Activated naive CD4-positive, alpha-beta T cell treated with anti-CD3 and anti-CD28 coated beads for 36 hours (primary cell): ENCODE measurements around the gene TMEM143. TPM values are rescaled to one million over a fixed set of nuclear protein-coding genes. Genes with fewer than 3 reads are reported as not detected.

Experiments
- total RNA-seq, 2 experiments: library from RNA; stranded (reverse); gene quantifications; one replicate each; pipeline ENCODE4 v1.2.3, GENCODE V29; 2021

TMEM143 gene
- total RNA-seq, 2 experiments from 2014 or later = 23.9 to 24.1 TPM

Other genes starting within 250 kb of the TMEM143 start
- 100 to 1,000 TPM; 187 to 195 TPM for gene LIG1, start 193.6 kb downstream of the TMEM143 start, total RNA-seq
- gene ZSWIM9, start 193.3 kb downstream of the TMEM143 start, total RNA-seq = 1 to 10 TPM; 6.1 to 6.7 TPM
- 100 to 1,000 TPM in 1 of 2 experiments, 10 to 100 TPM in 1; 99.8 to 104 TPM for gene CARD8, start 108.0 kb downstream of the TMEM143 start, total RNA-seq
- gene ZNF114, start 93.9 kb downstream of the TMEM143 start, total RNA-seq = not detected
- 100 to 1,000 TPM; 110 to 113 TPM for gene EMP3, start 38.4 kb downstream of the TMEM143 start, total RNA-seq
- under 1 TPM; 0.50 to 0.52 TPM for gene SYNGR4, start 427 bp upstream of the TMEM143 start, total RNA-seq
- 10 to 100 TPM; 81.5 to 83.8 TPM for gene KDELR1, start 27.6 kb upstream of the TMEM143 start, total RNA-seq
- gene GRIN2D, start 29.7 kb upstream of the TMEM143 start, total RNA-seq = under 1 TPM; 0.05 to 0.07 TPM
- gene GRWD1, start 82.0 kb upstream of the TMEM143 start, total RNA-seq = 10 to 100 TPM; 32.4 to 36.0 TPM
- 1 to 10 TPM; 1.7 to 1.8 TPM for gene KCNJ14, start 91.6 kb upstream of the TMEM143 start, total RNA-seq
- 10 to 100 TPM; 36.7 to 38.0 TPM for gene CYTH2, start 105.4 kb upstream of the TMEM143 start, total RNA-seq
- 1 to 10 TPM; 2.3 to 2.6 TPM for gene LMTK3, start 147.9 kb upstream of the TMEM143 start, total RNA-seq
- not detected for gene SULT2B1, start 188.2 kb upstream of the TMEM143 start, total RNA-seq
- not detected for gene SPACA4, start 242.8 kb upstream of the TMEM143 start, total RNA-seq